Suprapubic skin (tissue), 4 donors: ENCODE measurements around the gene ADAM33.

ENCODE experiments used
- EP300 ChIP-seq: sonication (generic); formaldehyde crosslinking; IDR thresholded peaks from one replicate; pipeline ENCODE4 v1.6.1; 2017; ENCODE audit warnings: antibody characterized with exemption
- POLR2A ChIP-seq, 2 donors: fragments of 450-650 bp; IDR thresholded peaks; one replicate each; pipeline ENCODE4 v1.6.1; 2017; ENCODE audit warnings: antibody characterized with exemption in 2 of 2, mild to moderate bottlenecking in 2 of 2, moderate library complexity in 2 of 2
- POLR2AphosphoS5 ChIP-seq, 3 donors: sonication (generic); formaldehyde crosslinking; IDR thresholded peaks; one replicate each; pipeline ENCODE4 v1.6.1; 2017; ENCODE audit warnings: antibody characterized with exemption in 3 of 3
- TF ChIP-seq, protein P1 (sequence below), 2 donors: fragments of 200-600 bp in 1 of 2; fragments of 450-650 bp in 1 of 2; sonication (generic) in 1 of 2; IDR thresholded peaks; one replicate each; pipeline ENCODE4 v1.5.1; 2016 to 2019; ENCODE audit warnings: antibody characterized with exemption in 2 of 2, mild to moderate bottlenecking in 1 of 2, moderate library complexity in 1 of 2

DNA sequence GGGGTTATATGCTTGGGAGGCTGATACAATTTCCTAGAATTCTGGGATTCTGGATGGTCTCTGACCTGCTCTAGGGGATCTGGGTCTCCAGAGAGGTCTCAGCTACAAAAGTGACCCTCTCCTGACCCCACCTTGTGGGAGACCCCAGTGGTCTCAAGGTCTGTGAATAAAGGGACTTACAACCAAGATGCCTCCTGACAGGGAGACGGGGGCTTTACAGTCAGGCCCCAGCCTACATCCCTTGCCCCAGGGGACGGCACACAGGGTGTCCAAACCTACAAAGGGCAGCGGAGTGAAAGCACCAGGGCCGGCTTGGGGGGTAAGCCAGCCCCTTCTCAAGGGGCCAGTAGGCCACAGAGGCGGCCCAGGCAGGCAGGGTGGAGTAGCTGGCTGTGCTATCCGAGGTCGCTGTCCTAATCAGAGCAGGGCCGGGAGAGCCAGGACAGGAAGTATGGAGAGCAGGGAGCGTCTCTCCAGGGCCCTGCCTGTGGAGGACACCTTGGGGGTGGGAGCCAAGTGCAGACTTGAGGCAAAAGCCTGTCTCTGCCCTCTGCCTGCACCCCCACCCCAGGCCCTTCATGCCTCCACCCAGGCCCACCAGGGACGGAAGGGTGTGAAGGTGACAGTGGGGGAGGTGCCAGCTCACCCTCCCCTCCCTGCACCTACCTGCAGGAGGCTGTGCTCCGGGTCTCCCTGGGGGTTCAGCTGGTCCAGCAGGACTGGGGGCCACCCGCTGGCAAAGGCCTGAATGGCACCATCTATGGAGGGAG is 22.1 kb downstream of the ADAM33 start:
- TF ChIP-seq, protein P1, sequence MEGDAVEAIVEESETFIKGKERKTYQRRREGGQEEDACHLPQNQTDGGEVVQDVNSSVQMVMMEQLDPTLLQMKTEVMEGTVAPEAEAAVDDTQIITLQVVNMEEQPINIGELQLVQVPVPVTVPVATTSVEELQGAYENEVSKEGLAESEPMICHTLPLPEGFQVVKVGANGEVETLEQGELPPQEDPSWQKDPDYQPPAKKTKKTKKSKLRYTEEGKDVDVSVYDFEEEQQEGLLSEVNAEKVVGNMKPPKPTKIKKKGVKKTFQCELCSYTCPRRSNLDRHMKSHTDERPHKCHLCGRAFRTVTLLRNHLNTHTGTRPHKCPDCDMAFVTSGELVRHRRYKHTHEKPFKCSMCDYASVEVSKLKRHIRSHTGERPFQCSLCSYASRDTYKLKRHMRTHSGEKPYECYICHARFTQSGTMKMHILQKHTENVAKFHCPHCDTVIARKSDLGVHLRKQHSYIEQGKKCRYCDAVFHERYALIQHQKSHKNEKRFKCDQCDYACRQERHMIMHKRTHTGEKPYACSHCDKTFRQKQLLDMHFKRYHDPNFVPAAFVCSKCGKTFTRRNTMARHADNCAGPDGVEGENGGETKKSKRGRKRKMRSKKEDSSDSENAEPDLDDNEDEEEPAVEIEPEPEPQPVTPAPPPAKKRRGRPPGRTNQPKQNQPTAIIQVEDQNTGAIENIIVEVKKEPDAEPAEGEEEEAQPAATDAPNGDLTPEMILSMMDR (IDR thresholded peaks at IDR 0.05): no peak
- TF ChIP-seq EP300 (no peak), POLR2AphosphoS5 (IDR thresholded peaks at IDR 0.05) (no peak), POLR2A (IDR thresholded peaks at IDR 0.05) (no peak)
